Activated CD4-positive, alpha-beta memory T cell treated with anti-CD3 and anti-CD28 coated beads, Interleukin-2, amount 10 ng/mL, durations not matched to agents 7 days and 5 days (primary cell): Measurements from ENCODE around the gene ELAVL1. TPM values are rescaled to one million over a fixed set of nuclear protein-coding genes. Genes with fewer than 3 reads are reported as not detected.

ENCODE experiments used
- CTCF ChIA-PET: fragments of 350-600 bp; sonication (Branson Sonifier 250); formaldehyde crosslinking; loops from one replicate; lab custom pipeline; 2021; ENCODE audit warnings: antibody characterized with exemption, inconsistent platforms; lab: Charles Lee
- POLR2A ChIA-PET: fragments of 350-600 bp; sonication (Branson Sonifier 250); formaldehyde crosslinking; loops from one replicate; lab custom pipeline; 2021; ENCODE audit warnings: antibody characterized with exemption; lab: Charles Lee
- DNase-seq: peaks from one replicate; pipeline ENCODE4 v3.0.0-alpha.2; 2020
- H3K27ac Mint-ChIP-seq: one replicate; pipeline ENCODE4 v1.8.0; 2021; ENCODE audit warnings: mild to moderate bottlenecking, mixed read lengths
- H3K27me3 Mint-ChIP-seq: one replicate; pipeline ENCODE4 v1.8.0; 2021; ENCODE audit warnings: mixed read lengths
- H3K36me3 Mint-ChIP-seq: one replicate; pipeline ENCODE4 v1.8.0; 2021; ENCODE audit warnings: low read depth, mixed read lengths
- H3K4me1 Mint-ChIP-seq: one replicate; pipeline ENCODE4 v1.8.0; 2021; ENCODE audit warnings: mixed read lengths
- H3K4me3 Mint-ChIP-seq: one replicate; pipeline ENCODE4 v1.8.0; 2021; ENCODE audit warnings: mild to moderate bottlenecking, mixed read lengths
- H3K9me3 Mint-ChIP-seq: one replicate; pipeline ENCODE4 v1.8.0; 2021; ENCODE audit warnings: mixed read lengths
- total RNA-seq, 2 experiments: library from RNA; stranded (reverse); gene quantifications; one replicate each; pipeline ENCODE4 v1.2.3, GENCODE V29; 2021

The ELAVL1 gene
- total RNA-seq, 2 experiments from 2014 or later: 93.6 to 102 TPM

DNA sequence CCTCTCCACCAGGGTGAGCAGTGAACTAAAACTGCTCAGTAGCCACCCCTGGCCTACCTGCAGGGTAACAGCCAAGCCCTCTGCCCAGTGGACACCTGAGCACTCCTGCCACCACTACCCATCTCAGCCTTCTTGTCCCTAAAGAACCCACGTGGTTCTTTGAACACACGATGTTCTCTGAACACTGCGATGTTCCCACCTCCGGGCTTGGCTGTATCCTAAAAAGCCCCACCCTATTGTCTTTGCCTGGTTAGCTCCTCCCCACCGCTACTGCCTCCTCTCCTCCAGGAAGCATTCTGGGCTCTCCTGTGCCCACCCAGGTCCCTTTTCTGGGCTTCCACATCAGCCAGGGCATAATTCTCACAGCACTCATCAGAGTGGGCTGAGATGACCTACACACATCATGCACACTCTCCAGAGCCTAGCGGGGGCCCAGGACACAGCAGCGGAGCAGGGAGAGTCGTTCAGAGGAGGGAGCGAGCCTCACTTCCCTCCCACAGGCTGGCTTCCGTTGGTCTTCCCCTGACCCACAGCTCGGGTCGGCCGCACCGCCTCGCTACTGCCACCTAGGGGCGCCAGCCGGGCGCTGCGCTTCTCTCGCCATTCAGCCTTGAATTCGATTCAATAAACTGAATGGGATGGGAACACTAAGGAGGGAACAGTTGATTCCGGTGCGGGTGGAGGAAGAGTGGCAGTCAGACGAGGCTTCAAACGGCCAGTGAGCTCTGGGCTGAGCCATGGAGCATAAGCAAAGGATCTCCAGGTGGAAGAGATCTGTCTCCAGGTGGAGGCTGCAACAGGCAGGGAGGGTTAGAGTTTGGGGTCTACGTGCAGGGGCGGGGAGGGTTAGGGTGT lies 3.2 kb downstream of the ELAVL1 start:
- ChIA-PET CTCF (interaction anchor here (0.7 to 4.5 kb wide), 16 partner anchors 11 to 1630 kb away, joined by 3 to 49 read pairs (median 3); partner anchors contain the start of genes ALKBH7, CERS4, MAP2K7 and SNAPC2), POLR2A (interaction anchor here (0.8 to 1.7 kb wide), 2 partner anchors 58 to 59 kb away, joined by 3 to 5 read pairs; partner anchors contain the start of gene TIMM44)
- H3K27me3 Mint-ChIP-seq: no peaks in the 10 kb centered on the region
- H3K36me3 Mint-ChIP-seq: peaks cover 12% of the 10 kb centered on the region
- peaks cover 44% of the 10 kb centered on the region for H3K4me1 Mint-ChIP-seq
- H3K9me3 Mint-ChIP-seq: no peaks in the 10 kb centered on the region
- peak overlapping the region; percentile 82 for H3K27ac Mint-ChIP-seq
- peak; percentile 81 for DNase-seq
- peak overlapping the region; percentile 76 for H3K4me3 Mint-ChIP-seq

DNA sequence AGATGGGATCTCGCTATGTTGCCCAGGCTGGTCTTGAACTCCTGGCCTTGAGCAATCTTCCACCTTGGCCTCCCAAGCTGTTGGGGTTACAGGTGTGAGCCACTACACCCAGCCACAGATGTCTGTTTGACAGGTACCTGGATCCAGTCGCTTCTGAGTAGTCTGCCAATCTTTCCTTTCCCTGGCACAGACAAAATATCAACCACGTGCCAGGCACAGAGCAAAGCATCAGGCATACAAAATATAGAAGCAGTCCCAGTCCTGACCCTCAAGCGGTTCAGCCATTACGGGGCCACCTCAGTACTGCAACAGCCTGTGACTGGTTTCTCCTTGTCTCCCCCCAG lies 3.8 kb downstream of the ELAVL1 start:
- Mint-ChIP-seq H3K4me1 (peaks cover 47% of the 10 kb centered on the region), H3K4me3 (no peak overlapping the region), H3K9me3 (no peaks in the 10 kb centered on the region), H3K27me3 (no peaks in the 10 kb centered on the region), H3K27ac (no peak overlapping the region), H3K36me3 (peaks cover 12% of the 10 kb centered on the region)
- ChIA-PET CTCF (interaction anchor here (0.7 to 4.5 kb wide), 10 partner anchors 12 to 208 kb away, joined by 3 to 49 read pairs (median 4); partner anchors contain the start of genes CERS4, SNAPC2 and TIMM44), POLR2A (interaction anchor here (1.7 kb wide), 1 partner anchor 58 kb away, joined by 5 read pairs; the partner anchor contains the start of gene TIMM44)
- no peak for DNase-seq

DNA sequence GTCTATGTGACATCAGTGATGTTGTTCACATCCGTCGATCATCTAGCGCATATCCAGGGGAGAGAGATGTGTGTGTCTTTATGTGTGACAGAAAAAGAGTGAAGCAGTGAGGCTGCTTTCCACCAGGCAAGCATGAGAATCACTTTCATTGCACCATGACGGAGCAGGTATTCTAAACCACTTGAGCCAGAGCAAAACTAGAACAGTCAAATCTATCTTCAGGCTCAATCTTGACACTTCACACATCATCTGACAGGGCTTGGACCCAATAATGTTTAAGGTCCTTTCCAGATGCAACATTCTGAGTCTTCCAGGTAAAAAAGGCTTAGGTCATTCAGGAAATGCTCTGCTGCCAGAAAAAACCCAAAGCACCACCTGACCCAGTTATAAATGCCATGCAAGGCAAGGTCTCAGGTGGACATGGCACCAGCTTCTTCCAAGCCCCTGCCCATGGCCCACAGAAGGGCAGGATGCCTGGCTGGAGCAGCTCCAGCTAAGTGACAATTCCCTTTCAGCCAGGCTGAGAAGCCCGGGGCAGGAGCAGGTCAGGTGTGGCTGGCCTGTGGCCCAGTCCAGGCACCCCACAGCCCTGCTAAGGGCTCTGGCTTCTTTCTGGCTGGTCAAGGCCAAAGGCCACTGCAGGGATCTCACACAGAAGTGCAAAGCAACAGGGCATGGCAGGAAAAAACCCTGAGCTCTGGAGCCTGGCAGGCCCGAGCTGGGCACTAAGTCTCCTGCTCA lies 5.0 kb downstream of the ELAVL1 start:
- Mint-ChIP-seq H3K9me3 (no peaks in the 10 kb centered on the region), H3K4me3 (no peak overlapping the region), H3K36me3 (peaks cover 12% of the 10 kb centered on the region), H3K4me1 (peaks cover 49% of the 10 kb centered on the region), H3K27ac (no peak overlapping the region), H3K27me3 (no peaks in the 10 kb centered on the region)
- POLR2A ChIA-PET: interaction anchor here (1.7 kb wide), 1 partner anchor 56 kb away, joined by 5 read pairs; the partner anchor contains the start of gene TIMM44
- CTCF ChIA-PET: interaction anchor here (3.5 to 4.5 kb wide), 2 partner anchors 30 to 56 kb away, joined by 25 to 49 read pairs; partner anchors contain the start of gene TIMM44
- DNase-seq: no peak

DNA sequence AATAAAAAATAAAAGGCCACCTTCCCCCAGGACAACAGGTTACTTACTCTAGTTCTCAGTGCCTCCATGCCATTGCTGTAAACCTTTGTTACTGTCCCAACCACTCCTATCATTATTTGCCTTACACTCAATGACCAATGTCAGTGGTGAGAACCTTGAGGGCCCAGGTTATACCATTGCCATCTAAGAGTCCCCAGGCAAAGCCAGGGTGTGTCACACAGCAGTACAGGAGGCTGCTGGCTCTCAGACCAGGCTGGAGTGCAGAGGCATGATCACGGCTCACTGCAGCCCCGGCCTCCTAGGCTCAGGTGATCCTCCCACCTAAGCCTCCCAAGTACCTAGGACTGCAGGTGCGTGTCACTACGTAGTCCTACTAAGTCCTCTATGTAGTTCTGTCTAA lies 6.1 kb downstream of the ELAVL1 start:
- H3K9me3 Mint-ChIP-seq: no peaks in the 10 kb centered on the region
- H3K36me3 Mint-ChIP-seq: peaks cover 12% of the 10 kb centered on the region
- peak overlapping the region; percentile 31 for H3K27ac Mint-ChIP-seq
- ChIA-PET CTCF (no interaction called here), POLR2A (no interaction called here)
- no peak overlapping the region for H3K4me3 Mint-ChIP-seq
- DNase-seq: no peak
- H3K27me3 Mint-ChIP-seq: no peaks in the 10 kb centered on the region
- peaks cover 55% of the 10 kb centered on the region for H3K4me1 Mint-ChIP-seq

DNA sequence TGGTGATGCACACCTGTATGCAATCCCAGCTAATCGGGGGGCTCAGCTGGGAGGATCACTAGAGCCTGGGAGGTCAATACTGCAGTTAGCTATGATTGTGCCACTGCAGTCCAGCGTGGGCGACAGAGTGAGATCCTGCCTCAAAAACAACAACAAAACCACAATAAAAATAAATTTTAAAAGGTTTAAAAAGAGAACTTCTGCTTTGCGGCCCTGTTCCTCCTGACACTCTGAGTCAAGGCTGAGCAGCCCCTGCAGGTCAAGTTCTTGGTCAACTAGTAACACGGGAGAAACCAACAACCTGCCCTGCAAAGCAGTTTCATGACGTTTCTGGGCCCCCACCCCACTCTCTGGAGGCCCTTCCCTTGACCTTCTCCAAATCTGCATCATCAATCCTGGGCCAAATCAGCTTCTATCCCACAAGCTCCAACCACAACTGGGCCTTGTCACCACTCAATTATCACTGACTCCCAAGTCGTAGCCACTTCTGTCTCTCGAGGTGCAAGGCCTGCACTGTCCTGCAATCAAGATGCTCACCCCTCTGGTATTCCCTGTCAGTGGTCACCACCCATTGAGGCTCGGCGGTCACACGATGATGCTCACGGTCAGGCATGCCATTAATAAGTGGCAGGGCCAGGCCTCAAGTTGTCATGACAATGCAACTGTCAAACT lies 7.5 kb downstream of the ELAVL1 start:
- Mint-ChIP-seq H3K27ac (no peak overlapping the region), H3K4me3 (no peak overlapping the region), H3K4me1 (peaks cover 49% of the 10 kb centered on the region), H3K36me3 (peaks cover 12% of the 10 kb centered on the region), H3K27me3 (no peaks in the 10 kb centered on the region), H3K9me3 (no peaks in the 10 kb centered on the region)
- DNase-seq: no peak
- CTCF ChIA-PET: interaction anchor here (1.5 kb wide), 1 partner anchor 53 kb away, joined by 5 read pairs; no protein-coding TSS in a partner anchor
- POLR2A ChIA-PET: no interaction called here

DNA sequence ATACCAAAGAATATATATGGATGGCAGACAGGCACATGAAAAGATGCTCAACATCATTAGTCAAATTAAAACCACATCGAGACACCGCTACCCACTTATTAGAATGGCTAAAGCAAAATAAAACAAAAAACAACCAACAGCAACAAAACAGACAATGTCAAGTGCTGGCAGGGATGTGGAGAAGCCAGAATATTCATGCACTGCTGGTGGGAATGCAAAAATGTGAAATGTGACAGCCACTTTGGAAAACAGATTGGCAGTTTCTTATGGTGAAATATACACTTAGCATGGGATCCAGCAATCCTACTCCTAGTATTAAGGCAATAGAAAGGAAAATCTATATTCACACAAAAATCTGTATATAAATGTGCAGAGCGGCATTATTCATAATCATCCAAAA lies 8.6 kb downstream of the ELAVL1 start:
- Mint-ChIP-seq H3K27me3 (no peaks in the 10 kb centered on the region), H3K27ac (no peak overlapping the region), H3K4me1 (peaks cover 38% of the 10 kb centered on the region), H3K9me3 (no peaks in the 10 kb centered on the region), H3K36me3 (peaks cover 5% of the 10 kb centered on the region), H3K4me3 (no peak overlapping the region)
- POLR2A ChIA-PET: no interaction called here
- CTCF ChIA-PET: no interaction called here
- no peak for DNase-seq

DNA sequence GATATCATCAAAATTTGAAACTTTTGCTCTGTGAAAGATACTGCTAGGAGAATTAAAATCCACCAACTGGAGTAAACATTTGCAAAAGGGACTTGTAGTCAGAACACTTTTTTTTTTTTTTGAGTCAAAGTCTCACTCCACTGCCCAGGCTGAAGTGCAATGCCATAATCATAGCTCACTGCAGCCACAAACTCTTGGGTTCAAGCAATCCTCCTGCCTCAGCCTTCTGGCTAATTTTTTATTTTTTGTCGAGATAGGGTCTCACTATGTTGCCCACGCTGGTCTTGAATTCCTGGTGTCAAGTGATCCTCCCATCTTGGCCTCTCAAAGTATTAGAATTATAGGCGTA lies 9.7 kb downstream of the ELAVL1 start:
- CTCF ChIA-PET: interaction anchor here (1.5 kb wide), 1 partner anchor 10 kb away, joined by 6 read pairs; the partner anchor contains the start of gene ELAVL1
- Mint-ChIP-seq H3K9me3 (no peaks in the 10 kb centered on the region), H3K36me3 (peaks cover 4% of the 10 kb centered on the region), H3K4me3 (no peak overlapping the region), H3K27ac (no peak overlapping the region), H3K27me3 (no peaks in the 10 kb centered on the region), H3K4me1 (peaks cover 29% of the 10 kb centered on the region)
- no peak for DNase-seq
- POLR2A ChIA-PET: no interaction called here

DNA sequence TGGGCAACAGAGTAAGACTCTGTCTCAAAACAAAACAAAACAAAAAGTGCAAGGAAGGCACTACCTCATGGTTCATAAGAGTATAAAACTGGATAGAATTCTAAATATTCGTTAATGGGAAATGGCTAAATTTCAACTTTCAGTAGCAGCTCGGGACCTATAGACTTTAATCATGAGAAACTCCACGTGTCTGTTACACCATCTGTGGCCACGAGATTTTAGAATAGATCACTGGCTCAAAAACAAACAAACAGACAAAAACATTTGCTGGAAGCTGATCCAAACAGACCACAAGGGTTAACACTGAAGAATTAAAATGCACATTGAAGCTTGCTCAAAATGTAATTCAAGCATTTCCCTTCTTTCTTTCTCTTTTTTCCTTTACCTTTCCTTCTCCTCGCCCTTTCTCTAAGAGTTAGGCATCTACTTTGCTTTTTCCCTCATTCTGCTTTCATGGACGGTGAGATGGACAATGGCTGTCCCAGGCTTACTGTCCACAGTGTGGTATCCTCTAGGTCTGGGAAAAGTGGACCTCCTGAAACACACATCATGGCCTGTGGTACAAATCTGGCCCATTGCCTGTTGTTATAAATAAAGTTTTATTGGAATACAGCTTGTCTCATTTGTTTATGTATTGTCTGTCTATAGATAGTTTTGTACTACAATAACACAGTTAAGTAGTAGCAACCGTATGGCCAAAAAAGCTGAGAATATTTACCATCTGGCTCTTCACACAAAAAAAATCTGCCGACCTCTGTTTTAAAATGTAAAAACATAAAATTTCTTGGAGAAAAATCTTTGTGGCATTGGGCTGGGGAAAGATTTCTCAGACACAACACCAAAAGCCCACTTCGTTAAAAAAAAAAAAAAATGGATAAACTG lies 10.3 kb downstream of the ELAVL1 start:
- Mint-ChIP-seq H3K9me3 (no peaks in the 10 kb centered on the region), H3K36me3 (peaks cover 4% of the 10 kb centered on the region), H3K4me3 (no peak overlapping the region), H3K27me3 (no peaks in the 10 kb centered on the region), H3K27ac (peak overlapping the region; percentile 0), H3K4me1 (peaks cover 28% of the 10 kb centered on the region)
- ChIA-PET POLR2A (no interaction called here), CTCF (interaction anchor here (1.5 kb wide), 1 partner anchor 10 kb away, joined by 6 read pairs; the partner anchor contains the start of gene ELAVL1)
- no peak for DNase-seq

DNA sequence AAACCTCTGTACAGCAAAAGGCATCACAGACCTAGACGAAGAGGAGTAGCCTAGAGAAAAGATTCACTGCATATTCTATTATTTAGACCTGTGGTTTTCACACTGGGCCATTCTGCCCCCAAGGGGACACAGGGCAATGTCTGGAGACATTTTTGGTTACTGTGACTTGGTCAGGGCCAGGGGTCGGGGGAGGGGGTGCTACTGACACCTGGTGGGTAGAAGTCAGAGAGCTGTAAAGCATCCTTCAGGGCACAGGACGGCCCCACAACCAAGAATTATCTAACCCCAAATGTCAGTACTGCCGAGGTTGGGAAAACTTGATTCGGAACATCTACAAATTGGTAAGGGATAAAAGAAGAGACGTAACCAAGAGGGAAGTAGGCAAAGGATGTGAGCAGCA lies 11.3 kb downstream of the ELAVL1 start:
- POLR2A ChIA-PET: no interaction called here
- no peaks in the 10 kb centered on the region for H3K9me3 Mint-ChIP-seq
- CTCF ChIA-PET: no interaction called here
- H3K4me1 Mint-ChIP-seq: peaks cover 25% of the 10 kb centered on the region
- DNase-seq: no peak
- no peaks in the 10 kb centered on the region for H3K27me3 Mint-ChIP-seq
- no peak overlapping the region for H3K4me3 Mint-ChIP-seq
- peaks cover 8% of the 10 kb centered on the region for H3K36me3 Mint-ChIP-seq
- no peak overlapping the region for H3K27ac Mint-ChIP-seq

DNA sequence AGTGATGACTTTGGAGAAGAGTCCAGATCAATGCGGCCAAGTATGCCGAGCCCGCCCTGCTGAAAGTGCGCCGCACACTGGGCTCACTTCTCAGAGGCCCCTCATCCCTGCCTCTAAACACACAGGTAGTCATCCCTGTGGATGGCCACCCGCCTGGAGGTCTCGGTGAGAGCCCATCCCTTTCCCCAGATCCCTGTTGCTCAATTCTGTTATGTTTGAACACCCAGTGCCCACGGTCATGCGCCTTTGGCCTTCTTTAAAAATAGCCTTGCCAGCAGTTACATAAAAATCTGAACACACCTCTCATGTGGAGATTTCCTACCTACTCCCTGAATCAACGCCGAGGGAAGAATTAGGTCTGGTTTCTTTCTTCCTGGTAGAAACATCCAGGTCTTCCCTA lies 11.9 kb downstream of the ELAVL1 start:
- Mint-ChIP-seq H3K4me1 (peaks cover 25% of the 10 kb centered on the region), H3K36me3 (peaks cover 11% of the 10 kb centered on the region), H3K9me3 (no peaks in the 10 kb centered on the region), H3K27me3 (no peaks in the 10 kb centered on the region), H3K4me3 (no peak overlapping the region), H3K27ac (no peak overlapping the region)
- CTCF ChIA-PET: no interaction called here
- DNase-seq: no peak
- POLR2A ChIA-PET: no interaction called here

DNA sequence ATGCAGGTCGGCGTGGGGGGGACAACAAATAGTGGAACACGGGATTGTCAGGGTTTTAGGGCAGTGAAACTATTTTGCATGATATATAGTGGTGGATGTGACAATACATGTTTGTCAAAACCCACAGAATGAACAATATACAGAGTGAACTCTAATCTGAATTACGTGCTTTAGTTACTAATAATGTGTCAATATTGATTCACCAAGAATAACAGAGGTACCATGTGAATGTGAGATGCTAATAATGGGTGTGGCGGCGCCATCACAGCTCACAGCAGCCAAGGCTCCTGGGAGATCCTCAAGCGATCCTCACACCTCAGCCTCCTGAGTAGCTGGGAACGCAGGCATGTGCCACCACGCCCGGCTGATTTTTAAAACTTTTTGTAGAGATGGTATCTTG lies 12.9 kb downstream of the ELAVL1 start:
- H3K4me3 Mint-ChIP-seq: no peak overlapping the region
- no peaks in the 10 kb centered on the region for H3K9me3 Mint-ChIP-seq
- ChIA-PET CTCF (interaction anchor here (1.1 kb wide), 1 partner anchor 49 kb away, joined by 4 read pairs; the partner anchor contains the start of gene TIMM44), POLR2A (no interaction called here)
- H3K27ac Mint-ChIP-seq: no peak overlapping the region
- peaks cover 20% of the 10 kb centered on the region for H3K4me1 Mint-ChIP-seq
- peaks cover 21% of the 10 kb centered on the region for H3K36me3 Mint-ChIP-seq
- DNase-seq: no peak
- H3K27me3 Mint-ChIP-seq: no peaks in the 10 kb centered on the region
